ENCODE measurements around the gene KLF18. TPM values are rescaled to one million over a fixed set of nuclear protein-coding genes. Genes with fewer than 3 reads are reported as not detected.
"Not testable (repeated sequence)": the region's sequence is repeated elsewhere in the genome, so short reads cannot be mapped to it uniquely, and the experiment has no call there.

The KLF18 gene
- total and polyA plus RNA-seq, 12 donors: not detected

DNA sequence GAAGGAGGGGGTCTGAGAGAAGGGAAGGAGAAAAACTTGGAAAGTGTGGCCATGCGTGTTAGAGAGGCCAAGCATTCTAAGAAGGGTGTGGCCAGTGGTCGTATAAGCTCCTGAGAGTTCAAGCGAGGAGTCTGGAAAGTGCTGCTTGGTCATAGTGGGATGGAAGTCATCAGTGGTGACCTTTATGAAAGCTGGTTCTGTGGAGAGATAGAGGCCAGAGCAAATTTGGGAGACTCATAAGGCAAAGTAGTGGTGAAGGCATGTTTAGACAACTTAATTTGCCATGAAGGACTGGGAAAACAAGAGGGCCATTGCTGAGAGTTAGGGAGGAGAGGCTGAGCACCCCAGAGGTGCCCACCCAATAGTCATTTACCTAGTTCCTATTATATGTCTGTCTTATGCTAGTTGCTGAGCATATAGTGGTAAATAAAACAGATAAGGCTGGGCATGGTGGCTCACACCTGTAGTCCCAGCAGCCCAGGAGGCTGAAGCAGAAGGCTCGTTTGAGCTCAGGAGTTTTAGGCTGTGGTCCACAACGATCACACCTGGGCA is 21.0 kb downstream of the KLF18 start:
- TF ChIP-seq POLR2A (IDR thresholded peaks at IDR 0.05): no peak
- TF ChIP-seq, protein P1, sequence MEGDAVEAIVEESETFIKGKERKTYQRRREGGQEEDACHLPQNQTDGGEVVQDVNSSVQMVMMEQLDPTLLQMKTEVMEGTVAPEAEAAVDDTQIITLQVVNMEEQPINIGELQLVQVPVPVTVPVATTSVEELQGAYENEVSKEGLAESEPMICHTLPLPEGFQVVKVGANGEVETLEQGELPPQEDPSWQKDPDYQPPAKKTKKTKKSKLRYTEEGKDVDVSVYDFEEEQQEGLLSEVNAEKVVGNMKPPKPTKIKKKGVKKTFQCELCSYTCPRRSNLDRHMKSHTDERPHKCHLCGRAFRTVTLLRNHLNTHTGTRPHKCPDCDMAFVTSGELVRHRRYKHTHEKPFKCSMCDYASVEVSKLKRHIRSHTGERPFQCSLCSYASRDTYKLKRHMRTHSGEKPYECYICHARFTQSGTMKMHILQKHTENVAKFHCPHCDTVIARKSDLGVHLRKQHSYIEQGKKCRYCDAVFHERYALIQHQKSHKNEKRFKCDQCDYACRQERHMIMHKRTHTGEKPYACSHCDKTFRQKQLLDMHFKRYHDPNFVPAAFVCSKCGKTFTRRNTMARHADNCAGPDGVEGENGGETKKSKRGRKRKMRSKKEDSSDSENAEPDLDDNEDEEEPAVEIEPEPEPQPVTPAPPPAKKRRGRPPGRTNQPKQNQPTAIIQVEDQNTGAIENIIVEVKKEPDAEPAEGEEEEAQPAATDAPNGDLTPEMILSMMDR (IDR thresholded peaks at IDR 0.05): no peak
- Histone ChIP-seq H3K27ac (no peak overlapping the region), H3K36me3 (replicated peaks in 1 of 2) (no peaks in the 10 kb centered on the region), H3K27me3 (no peaks in the 10 kb centered on the region), H3K4me1 (replicated peaks in 1 of 2) (no peaks in the 10 kb centered on the region), H3K9me3 (replicated peaks in 1 of 3) (no peaks in the 10 kb centered on the region), H3K4me3 (no peak overlapping the region)
- intact Hi-C loops (cut with DNase I): no loop called here
- 80 to 89% (median 84%) methylated on average over 5 of the region's 5 CpGs for WGBS, 4 donors
- peak in 1 of 7 donors; percentile 5 for DNase-seq

DNA sequence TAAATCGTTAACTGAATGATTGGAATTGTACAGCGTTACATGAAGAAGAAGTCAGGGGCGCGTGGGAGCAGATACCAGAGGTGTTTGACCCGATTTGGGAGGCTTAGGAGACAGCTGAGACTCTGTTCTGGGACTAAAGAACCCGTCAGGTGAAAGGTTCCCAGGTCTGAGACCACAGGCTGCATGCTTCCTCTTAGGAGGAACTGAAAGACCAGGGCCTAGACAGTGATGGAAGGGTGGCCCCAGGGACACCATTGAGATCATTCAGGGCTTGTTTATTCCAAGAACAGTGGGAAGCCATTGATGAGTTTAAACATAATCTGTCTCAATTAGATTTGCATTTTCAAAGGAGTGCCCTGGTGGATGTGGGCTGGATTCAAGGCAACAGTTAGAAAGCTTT is 21.9 kb downstream of the KLF18 start:
- peak in 1 of 7 donors; percentile 3 for DNase-seq
- H3K36me3 ChIP-seq (replicated peaks in 1 of 2): no peaks in the 10 kb centered on the region
- no peaks in the 10 kb centered on the region for H3K27me3 ChIP-seq
- no peak for TF ChIP-seq POLR2A (IDR thresholded peaks at IDR 0.05)
- TF ChIP-seq, protein P1 (IDR thresholded peaks at IDR 0.05): no peak
- no peaks in the 10 kb centered on the region for H3K9me3 ChIP-seq (replicated peaks in 1 of 3)
- no peak overlapping the region for H3K4me3 ChIP-seq
- H3K27ac ChIP-seq: no peak overlapping the region
- no peaks in the 10 kb centered on the region for H3K4me1 ChIP-seq (replicated peaks in 1 of 2)
- intact Hi-C loops (cut with DNase I): no loop called here
- 89 to 91% (median 89%) methylated on average over 6 of the region's 6 CpGs for WGBS, 4 donors

DNA sequence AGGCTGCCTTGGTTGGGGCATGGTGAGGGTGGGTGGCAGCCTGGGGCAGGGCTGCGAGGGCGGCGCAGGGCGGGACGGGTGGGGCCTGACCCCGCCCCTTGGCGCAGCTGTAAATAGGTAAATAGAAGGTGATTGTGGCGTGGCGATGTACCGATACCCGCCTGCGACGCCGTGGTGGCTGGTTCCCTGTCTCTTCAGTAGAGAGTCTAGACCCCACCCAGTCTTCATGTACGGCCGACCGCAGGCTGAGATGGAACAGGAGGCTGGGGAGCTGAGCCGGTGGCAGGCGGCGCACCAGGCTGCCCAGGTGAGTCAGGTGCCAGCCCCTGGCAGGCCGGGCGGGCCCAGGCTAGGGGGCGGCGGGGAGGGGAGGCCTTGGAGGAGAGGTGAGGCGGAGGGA is 22.7 kb downstream of the KLF18 start, which contains the start of gene KLF17:
KLF17 (plus strand) TSS at position 140 of the 400 bp plus-strand sequence; CDS start at position 227, 87 bp downstream.
- peak in 1 of 7 donors; percentile 14 for DNase-seq
- TF ChIP-seq, protein P1 (IDR thresholded peaks at IDR 0.05): no peak
- TF ChIP-seq POLR2A (IDR thresholded peaks at IDR 0.05): no peak
- WGBS, 4 donors: 91 to 97% (median 96%) methylated on average over 20 to 25 of the region's 25 CpGs
- Histone ChIP-seq H3K27ac (no peak within 1 kb of the TSS), H3K9me3 (replicated peaks in 1 of 3) (no peaks in the 10 kb centered on the region), H3K4me3 (no peak within 1 kb of the TSS), H3K27me3 (no peaks in the 10 kb centered on the region), H3K36me3 (replicated peaks in 1 of 2) (no peaks in the 10 kb centered on the region), H3K4me1 (replicated peaks in 1 of 2) (no peaks in the 10 kb centered on the region)
- intact Hi-C loops (cut with DNase I): no loop called here

DNA sequence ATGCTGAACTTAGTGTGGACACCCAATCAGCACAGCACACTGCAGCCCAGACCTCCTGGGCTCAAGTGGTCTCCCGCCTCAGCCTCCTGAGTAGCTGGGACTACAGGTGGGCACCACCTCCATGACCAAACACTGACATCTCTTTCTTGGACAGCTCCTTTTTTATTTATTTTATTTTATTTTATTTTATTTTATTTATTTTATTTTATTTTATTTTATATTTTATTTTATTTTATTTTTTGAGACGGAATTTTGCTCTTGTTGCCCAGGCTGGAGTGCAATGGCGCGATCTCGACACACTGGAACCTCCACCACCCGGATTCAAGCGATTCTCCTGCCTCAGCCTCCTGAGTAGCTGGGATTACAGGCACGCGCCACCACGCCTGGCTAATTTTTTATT is 24.2 kb downstream of the KLF18 start:
- peaks cover 0 to 13% of the 10 kb centered on the region in 2 donors for H3K4me1 ChIP-seq (replicated peaks in 1 of 2)
- H3K4me3 ChIP-seq; H3K36me3 ChIP-seq (replicated peaks in 1 of 2); intact Hi-C loops (cut with DNase I); H3K9me3 ChIP-seq (replicated peaks in 1 of 3); H3K27me3 ChIP-seq; H3K27ac ChIP-seq: not testable (repeated sequence)
- peak in 1 of 7 donors; percentile 2 for DNase-seq
- 96 to 98% (median 97%) methylated on average over 10 of the region's 10 CpGs for WGBS, 4 donors

DNA sequence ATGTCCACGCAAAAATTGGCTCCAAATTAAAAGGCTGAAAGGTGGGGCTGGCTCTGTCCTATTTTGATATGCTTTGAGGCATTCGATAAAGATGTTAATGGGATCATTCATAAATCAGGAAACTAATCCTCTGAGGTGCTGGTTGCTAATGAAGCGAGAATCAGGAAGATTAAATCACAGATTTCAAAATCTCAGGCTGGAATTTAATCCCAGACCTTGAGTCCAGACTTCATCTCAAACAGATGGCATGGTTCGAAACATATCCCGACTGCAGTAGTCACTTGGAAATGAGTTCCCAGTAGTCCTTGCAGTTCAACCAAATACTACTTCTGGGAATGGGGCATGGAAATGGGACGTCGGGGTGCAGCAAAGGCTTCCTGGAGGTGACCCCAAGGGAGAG is 27.3 kb downstream of the KLF18 start:
- Histone ChIP-seq H3K27ac (no peak overlapping the region), H3K36me3 (replicated peaks in 1 of 2) (no peaks in the 10 kb centered on the region), H3K9me3 (replicated peaks in 1 of 3) (no peaks in the 10 kb centered on the region), H3K4me3 (no peak overlapping the region), H3K27me3 (no peaks in the 10 kb centered on the region), H3K4me1 (replicated peaks in 1 of 2) (peaks cover 0 to 21% of the 10 kb centered on the region in 2 donors)
- WGBS, 4 donors: 78 to 84% (median 81%) methylated on average over 7 of the region's 7 CpGs
- intact Hi-C loops (cut with DNase I): no loop called here
- DNase-seq: no peak
- no peak for TF ChIP-seq POLR2A (IDR thresholded peaks at IDR 0.05)
- TF ChIP-seq, protein P1 (IDR thresholded peaks at IDR 0.05): no peak
